Fibroblast of skin of back (primary cell): ENCODE results near the gene CFAP46.
"Not testable (repeated sequence)": the region's sequence is repeated elsewhere in the genome, so short reads cannot be mapped to it uniquely, and the experiment has no call there.

Experiments
- DNase-seq: peaks from one replicate; pipeline ENCODE4 v3.0.0-alpha.2; 2013

Gene CFAP46

DNA sequence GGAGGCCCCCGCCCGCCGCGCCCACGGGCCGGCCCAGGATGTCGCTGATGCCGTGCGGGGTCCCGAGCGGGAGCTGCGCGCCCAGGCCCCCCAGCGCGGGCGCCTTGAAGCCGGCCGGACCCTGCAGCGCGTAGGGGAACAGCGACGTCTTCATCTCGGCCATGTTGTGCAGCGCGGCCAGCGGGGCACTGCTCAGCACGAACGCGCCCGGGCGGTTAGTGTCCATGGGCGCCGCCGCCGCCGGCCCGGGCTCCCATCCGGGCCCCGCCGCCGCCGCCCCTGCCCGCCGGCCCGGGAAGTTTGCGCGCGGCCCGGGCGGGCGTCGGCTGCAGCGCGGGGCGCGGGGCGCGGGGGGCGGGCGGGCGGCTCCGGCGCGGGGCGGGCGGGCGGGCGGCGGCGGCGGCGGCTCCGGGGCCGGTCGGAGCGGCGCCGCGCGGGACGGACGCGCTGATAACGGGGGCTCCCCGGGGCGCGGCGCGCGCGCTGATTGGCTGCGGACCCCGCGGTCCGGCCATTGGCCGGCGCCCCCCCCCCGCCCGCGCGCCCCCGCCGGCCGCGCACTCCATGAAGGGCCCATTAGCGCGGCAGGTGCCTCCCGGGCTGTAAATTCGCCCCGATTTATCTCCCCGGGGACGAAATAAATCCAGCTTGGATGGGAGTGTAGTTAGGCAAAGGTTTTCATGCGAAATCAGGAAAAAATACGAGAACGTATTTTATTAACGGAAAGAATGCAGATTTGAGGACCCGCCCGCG lies 156.5 kb downstream of the CFAP46 start, which contains the start of gene NKX6-2:
TSS of gene NKX6-2 (minus strand) at position 425 of the 753 bp plus-strand sequence. CDS start at position 226, 199 bp downstream.
- DNase-seq, result peak; percentile 15

DNA sequence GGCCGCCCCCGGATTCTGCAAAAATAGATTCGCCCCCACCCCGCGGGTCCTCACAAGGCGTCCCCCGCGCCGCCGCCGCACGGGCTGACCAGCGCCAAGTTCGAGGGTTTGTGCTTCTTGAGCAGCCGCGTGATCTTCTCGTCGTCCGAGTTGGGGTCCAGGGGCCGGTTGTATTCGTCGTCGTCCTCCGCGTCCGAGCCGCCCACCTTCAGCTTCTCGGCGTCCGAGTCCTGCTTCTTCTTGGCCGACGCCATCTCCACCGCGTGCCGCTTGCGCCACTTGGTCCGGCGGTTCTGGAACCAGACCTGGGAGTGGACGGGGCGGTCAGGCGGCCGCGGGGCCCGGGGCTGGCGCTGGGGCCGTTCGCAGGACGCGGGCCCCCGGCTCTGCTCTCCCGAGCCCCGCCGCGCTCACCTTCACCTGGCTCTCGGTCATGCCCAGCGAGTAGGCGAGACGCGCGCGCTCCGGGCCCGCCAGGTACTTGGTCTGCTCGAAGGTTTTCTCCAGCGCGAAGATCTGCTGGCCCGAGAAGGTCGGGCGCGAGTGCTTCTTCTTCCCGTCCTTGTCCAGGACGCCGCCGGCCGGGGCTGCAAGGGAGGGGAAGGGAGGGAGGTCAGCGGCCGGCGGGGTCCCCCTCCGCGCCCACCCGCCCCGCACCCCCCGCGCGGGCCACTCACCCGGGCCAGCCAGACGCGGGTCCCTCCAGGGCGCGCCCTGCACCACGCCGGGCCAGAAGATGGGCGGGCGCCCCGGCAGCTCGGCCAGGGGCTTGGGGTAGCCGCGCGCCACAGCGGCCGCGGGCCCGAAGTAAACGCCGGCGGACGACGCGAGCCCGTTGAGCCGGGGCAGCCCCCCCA lies 157.3 kb downstream of the CFAP46 start:
- DNase-seq, result no peak

DNA sequence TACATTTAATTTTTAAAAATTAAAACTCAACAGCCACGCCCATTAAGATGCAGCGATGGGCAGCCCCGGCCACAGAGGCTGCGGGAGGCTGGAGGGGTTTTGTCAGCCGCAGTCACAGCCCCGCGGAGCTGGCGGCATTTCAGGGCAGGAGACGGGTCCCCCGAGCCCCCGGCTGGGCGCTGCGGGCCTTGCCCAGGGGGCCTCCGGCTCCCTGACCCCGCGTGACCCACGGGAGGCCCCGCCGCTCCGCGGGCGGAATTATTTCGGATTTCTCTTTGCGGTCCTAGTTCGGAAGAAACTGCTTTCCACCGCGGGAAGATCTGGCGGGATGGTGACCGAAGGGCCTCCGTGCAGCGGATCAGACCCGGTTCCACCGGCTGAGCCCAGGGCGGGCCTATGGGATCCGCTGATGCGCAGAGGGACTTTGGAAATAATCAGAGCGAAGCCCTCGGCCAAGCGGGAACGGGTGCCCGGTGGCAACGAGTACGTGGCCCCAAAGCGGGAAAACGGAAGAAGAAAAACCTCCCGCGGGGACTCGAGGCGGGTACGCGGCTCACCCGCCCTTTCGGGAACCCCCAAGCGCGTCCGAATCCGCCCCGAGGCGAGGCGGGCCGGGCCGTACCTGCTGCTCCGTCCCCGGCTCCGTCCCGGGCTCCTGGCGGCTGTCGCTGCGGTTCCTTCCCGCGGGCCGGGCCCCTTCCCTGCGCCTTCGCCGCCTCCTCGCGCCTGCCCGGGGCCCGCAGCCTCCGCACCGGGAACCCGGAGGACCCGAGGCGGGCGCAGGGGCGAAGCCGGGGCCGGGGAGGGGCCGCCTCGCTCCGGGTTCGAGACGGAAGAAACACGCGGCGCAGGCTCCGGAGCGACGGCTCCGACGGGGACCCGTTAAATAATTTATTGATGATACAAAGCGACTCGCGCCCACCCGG lies 158.2 kb downstream of the CFAP46 start:
- no peak for DNase-seq

DNA sequence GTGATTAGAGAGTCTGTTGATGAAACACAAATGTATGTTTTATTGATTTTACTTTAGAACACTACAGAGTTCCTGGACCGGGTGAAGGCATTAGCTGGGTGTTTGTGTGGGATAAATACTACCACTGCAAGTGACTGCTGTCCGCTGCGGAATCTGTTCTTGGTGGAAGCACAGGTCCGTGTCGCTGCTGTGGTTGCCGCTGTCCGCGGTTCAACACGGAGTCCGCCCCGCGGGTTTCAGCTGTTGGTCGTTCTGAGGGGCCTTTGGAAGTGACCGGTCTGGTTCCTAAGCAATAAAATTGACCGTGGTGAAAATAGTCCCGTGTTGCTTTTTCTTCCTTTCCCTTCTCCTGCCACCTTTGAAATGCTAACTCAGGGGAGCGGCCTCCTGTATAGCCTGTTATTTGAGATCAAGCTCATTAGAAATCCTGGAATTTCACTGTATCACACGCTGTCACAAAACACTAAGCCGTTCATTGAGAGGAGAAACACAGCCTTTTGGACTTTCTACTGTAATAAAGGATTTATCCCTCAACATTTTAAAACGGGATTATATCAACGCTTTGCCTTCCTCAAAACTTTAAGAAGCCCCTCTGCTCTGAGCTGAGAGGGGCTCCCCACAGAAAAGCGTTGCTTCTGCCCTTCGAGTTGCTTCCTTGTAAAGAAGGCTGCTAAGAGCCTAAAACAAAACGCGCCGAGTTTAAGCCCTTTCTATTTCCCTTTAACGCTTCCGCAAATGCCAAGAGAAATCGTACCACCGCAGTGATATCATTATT lies 159.0 kb downstream of the CFAP46 start:
- DNase-seq, result no peak

DNA sequence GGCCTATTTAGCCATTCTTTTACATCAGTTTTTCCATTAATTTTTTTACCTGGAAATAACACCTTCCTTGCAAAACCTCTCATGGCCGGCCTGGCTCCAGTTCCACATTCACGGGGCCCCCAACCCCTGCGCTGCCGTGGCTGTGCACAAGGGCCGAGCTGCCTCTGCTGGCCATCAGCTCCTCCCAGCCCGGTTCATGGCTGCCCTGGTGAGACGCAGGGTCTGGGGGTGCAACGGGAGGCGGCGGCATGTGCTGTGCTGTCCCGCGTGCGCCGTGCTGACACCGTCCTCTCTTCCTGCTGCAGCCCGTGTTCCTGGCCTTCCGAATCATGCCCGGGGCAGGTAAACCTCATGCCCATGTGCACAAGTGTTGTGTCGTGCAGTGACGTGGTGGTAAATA lies 160.8 kb downstream of the CFAP46 start:
- no peak for DNase-seq

DNA sequence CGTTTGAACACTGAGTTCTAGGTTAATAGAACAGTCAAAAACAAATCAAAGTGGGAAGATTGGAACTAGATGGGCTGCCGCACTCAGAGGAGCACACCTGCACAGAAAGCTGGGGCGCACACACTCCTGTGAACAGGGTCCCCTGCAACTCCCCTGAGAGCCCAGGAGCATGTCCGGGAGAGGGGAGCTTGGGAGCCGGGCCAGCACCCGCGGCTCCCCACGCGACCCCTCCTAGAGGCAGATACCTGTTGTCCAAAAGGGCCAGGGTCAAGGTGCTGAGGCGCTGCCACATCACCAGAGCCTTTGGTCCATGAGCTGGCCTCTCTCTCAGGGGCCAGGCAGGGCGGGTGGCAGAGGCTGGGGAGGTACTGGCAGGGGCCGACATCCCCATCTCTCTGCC lies 162.0 kb downstream of the CFAP46 start:
- no peak for DNase-seq

DNA sequence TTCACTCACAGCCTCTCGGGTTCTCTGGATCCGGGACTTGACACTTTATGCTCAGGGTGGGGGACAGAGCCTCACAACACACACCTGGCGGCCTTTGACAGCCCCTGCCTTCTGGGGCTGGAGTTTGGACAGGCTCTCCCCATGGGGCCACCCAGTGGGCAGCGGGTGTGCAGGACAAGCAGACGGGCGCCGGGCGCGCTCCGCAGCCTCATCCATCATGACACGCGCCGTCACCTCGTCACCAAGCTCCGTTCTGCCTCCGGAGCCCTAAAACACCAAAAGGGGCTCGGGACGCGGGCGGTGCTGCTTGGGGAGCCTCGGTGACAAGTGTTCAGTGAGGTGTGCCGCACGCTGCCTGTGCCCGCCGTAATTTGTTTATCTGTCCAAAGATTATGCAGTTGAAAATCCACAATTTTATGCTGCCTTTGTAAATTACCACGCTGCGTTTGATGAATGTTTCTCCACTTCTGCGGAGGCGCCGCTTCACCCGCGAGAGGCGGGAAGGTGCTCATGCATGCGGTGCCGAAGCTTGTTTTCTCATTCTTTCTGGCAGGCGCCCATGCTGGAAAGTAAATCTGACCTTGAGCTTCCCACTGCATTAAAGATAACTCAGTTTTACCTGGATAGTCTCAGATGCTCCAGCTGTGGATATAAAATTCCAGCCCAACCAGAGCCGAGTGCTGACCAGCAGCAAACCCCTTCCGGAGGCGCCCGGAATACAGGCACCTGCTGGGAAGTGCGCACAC lies 162.6 kb downstream of the CFAP46 start:
- DNase-seq, result no peak

DNA sequence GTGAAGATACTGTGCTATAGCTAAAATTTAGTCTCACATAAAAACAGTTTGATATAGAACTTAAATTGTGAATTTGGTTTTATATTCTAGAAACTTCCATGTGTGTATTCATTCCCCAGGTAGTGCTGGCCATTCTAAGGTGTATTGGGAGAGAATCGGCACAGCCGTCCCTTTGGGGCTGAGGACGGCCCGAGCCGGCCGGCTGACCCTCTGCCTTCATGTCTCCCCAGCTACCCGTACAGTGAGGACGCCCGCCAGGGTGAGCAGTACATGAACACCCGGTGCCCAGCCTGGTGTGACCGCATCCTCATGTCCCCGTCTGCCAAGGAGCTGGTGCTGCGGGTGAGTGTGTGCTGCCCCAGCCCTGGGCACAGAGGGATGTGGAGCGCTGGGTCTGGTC lies 164.9 kb downstream of the CFAP46 start:
- no peak for DNase-seq

DNA sequence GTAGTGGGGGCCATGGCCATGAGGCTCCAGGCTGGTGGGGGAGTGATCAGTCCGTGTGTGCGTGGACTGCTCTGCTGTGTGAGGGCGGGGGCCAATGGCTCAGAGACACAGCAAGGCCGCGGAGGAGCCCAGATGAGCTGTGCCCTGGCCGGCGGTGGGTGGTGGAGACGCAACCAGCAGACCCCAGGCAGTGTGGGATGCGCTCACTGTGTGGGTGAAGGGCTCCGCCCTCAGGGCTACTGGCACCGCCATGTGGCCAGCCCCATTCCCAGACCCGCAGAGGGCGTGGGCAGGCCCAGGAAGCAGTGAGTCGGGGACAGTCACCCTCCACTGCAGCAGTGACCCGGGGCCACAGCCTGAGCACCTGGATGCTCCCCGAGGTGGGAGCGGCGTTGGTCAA lies 165.5 kb downstream of the CFAP46 start:
- no peak for DNase-seq

DNA sequence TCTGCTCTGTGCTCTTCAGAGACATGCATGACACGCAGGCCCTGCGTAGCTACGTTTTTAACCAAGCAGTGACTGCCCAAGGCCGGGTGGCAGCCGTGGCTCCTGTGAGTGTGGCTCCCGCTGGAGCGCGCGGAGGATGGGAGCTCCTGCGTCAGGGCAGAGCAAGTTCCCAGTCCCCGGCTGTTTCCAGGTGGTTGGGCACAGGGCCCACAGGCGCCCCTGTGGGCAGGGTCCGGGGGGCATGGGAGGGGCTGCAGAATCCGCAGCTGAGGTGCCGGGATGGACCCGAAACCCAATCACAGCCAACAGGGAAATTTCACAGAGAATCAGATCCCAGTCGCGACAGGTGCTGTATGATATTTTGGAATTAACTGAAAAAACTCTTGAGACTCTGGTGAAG lies 166.2 kb downstream of the CFAP46 start:
- no peak for DNase-seq

DNA sequence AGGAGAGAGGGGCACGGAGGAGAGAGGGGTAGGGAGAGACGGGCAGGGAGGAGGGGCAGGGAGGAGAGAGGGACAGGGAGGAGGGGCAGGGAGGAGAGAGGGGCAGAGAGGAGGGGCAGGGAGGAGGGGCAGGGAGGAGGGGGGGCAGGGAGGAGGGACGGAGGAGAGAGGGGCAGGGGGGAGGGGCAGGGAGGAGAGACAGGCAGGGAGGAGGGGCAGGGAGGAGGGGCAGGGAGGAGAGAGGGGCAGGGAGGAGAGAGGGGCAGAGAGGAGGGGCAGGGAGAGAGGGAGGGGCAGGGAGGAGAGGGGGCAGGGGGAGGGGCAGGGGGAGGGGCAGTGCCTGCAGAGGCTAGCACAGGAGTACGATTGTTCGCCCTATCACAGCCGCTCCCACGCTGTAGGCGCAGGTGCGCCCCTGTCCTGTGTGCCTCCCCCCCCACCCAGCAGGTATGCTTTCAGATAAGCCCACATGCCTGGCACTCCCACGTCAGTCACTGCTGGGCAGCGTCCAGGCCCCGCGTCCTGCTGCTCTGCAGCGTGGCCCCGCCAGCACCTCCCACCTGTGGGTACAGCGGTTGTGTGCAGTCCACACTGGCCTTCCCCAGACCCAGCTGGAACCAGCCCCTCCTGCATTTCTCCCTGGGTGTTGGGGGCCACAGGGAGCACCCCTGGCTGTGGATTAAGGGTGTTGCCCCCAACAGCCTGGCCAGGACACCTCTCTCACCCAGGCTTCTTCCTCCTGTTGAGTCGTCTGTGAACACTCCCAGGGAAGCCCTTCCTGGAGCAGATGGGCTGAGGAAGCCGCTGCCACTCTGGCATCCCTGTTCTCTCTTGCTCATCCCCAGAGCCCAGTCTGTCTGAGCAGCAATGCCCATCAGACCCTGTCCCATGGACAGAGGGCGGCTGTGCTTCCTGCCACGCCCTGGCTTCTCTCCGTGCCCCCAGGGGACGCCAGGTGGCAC lies 167.2 kb downstream of the CFAP46 start:
- DNase-seq, result peak; percentile 57

DNA sequence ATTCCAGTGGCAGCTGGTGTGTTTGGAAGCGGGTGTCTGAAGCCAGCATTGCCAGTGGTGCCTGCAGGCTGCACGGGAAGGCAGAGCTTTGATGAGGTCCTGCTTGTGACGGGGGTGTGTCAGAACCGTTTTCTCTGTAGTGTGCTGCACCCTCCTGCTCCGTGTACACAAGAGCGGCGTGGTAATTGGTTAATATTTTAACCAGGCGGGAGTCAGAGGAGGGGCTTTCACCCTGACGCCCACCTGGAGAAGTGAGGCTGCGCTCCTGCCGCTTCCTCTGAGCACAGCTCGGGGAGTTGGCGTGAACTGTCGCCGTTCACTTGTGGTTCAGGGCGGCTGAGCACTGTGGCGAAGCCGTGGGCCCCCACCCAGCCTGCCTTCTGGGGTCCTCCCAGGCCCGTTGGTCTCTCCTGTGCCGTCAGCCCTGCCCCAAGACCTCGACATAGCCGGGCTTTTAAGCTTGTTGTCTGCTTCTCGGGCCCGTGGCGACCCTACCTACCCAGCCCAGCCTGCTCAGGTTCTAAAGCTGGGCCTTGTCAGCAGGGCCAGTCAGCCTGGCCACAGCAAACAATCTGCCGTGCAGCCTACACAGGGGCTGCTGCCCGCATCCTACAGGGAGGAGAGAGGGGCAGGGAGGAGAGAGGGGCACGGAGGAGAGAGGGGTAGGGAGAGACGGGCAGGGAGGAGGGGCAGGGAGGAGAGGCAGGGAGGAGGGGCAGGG lies 168.0 kb downstream of the CFAP46 start:
- no peak for DNase-seq

DNA sequence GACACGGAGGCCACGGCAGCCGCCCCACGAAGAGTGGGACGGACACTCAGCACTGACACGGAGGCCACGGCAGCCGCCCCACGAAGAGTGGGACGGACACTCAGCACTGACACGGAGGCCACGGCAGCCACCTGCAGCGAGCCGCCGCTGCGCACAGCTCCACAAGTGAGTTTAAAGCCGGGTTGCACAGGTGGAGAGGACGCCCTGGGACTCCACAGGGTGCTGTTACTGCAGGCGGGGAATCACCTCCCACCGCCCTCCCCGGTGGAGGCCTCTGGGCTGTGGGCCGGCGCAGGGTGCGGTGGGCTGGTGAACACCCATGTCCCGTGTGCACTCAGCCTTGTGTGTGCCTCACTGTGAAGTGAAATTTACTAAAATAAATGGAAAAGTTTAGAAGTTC lies 169.6 kb downstream of the CFAP46 start:
- not testable (repeated sequence) for DNase-seq

DNA sequence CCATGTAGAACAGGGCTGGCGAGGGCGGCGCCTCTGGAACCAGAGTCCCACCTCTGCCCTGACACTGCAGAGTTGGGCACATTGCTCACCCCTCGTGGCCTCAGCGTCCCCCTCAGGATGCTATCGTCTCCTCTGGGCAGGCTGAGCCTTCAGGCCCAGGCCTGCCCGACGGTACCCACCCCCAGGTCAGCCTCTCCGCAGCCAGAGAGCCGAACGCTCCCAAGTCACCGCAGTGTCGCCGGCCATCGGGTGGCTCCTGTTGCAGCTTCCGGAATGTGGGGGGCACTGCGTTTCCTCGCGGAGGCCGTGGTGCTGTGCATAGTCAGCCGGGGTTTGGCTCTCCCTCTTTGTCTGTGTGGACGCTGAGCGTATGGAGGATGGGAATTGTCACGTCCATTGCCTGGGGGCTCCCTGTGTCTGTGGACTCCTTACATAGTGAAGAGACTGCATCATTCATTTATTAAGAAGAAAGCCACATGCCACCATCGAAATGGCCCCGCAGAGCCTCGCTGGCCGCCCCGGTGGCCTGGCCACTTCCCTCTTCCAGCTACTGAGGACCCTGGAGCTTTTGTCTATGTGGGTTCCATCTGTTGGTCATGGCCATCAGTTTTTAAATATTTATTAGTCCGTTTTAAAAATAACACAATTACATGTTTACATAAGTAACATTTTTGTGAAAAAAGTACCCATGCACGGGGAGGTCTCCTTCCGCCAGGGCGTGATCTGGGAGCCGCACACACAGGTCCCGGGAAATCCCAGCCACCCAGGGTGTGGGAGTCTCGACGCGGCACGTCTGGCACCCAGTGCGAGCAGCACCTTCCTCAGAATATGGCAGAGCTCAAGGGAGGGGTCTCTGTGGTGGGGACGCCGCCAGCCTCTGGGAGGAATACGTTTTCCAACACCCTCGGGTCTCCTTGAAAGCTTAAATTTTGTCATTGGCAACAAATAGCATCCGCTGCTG lies 172.0 kb downstream of the CFAP46 start:
- no peak for DNase-seq

DNA sequence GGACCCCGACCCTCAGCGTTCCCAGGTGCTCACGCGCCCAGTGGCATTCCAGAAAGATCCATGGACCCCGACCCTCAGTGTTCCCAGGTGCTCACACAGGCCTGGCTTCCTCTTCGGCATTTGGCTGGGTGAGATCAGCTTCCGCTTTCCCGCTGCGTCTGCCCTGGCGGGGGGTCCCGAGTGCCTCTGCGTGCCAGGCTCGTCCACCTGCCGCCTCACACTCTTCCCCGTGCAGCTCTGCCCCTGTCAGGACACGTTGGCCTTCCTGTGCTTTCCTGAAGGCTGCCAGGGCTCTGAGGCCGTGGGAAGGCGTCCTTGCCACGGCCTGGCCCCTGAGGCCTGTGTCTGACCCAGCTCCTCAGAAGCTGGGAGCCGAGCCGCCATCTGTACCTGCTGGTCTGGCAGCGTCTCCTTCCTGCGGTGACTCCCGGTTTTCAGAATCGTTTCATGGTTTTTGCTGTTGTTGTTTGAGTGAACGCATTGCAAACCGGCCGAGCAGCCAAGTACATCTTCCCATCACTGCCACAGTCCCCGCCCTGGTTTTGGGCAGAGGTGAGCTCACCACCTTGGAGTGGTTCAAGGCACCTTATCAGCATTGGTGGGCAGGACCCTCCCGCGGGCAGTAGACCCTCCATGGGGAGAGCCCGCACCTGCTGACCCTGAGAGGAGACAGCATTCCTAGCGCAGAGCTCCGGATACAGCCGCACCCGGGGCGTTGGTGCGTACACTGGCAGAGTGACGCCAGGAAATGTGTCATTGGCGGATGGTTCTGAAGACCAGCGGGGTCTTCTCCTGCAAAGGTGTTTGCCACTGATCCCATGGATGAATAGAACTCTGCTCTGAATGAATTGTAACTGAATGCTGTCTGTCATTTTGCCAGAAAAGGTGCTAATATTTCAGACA lies 173.8 kb downstream of the CFAP46 start:
- no peak for DNase-seq

DNA sequence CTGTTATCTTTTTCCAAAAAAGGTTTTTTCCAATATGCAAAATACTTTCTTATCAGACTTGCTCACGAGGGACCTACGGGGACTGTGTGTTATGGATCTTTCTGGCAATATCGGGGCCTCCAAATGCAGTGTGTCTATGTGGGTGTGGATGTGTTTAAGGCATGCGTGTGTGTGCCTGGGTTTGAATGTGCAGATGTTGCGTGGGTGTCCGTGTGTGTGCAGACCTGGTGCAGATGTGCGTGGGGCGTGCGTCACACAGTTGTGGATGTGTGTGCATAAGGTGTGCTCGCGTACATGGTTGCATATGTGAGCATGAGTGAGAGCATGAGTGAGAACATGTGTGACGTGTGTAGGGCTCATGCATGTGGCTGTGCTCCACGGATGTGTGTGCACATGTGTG lies 176.1 kb downstream of the CFAP46 start:
- DNase-seq, result no peak

DNA sequence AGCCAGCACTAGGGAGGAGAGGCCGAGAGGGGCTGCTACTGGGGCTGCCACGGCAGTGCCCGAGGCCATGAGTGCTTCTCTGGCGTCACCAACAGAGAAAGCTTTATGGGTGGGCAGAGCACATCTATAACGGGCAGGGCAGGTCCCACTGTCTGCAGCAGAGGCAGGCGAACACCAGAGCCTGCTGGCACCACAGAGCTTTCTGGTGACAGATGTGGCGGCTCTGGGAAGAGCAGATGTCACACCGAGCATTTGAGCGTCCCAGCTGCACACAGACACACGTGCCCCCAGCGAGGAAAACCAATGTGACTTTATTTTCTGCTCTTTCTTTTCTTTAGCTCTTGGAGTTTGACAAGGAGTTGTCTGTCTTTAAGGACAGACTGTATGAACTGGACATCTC lies 176.9 kb downstream of the CFAP46 start:
- no peak for DNase-seq
